ENCODE results near the gene GPR62.

DNA sequence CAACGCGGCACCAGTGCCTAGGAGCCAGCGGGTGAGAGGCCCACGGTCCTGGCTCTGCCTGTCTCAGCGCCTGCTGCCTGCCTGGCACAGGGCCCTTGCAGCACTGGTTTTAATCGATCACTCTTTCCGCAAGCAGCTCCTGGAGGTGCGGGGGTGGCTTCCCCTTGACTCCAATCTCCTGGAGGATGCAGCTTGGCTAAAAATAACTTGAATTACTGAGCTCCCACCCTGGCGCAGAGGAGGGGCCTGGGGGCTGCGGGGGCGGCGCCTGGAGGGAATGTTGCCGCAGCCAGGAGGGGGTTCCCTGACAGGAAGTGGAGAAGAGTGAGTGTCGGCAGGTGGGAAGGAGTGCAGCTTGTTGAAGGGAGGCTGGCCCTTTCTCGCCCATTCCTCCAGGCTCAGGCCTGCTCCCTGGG lies 50.4 kb downstream of the GPR62 start:
- TF ChIP-seq POLR2AphosphoS5 (IDR thresholded peaks at IDR 0.05) (no peak), POLR2A (IDR thresholded peaks at IDR 0.05) (no peak)
- TF ChIP-seq, protein P1, sequence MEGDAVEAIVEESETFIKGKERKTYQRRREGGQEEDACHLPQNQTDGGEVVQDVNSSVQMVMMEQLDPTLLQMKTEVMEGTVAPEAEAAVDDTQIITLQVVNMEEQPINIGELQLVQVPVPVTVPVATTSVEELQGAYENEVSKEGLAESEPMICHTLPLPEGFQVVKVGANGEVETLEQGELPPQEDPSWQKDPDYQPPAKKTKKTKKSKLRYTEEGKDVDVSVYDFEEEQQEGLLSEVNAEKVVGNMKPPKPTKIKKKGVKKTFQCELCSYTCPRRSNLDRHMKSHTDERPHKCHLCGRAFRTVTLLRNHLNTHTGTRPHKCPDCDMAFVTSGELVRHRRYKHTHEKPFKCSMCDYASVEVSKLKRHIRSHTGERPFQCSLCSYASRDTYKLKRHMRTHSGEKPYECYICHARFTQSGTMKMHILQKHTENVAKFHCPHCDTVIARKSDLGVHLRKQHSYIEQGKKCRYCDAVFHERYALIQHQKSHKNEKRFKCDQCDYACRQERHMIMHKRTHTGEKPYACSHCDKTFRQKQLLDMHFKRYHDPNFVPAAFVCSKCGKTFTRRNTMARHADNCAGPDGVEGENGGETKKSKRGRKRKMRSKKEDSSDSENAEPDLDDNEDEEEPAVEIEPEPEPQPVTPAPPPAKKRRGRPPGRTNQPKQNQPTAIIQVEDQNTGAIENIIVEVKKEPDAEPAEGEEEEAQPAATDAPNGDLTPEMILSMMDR (IDR thresholded peaks at IDR 0.05): no peak

All from sigmoid colon (tissue), 4 donors.